GM12875 (cell line): ENCODE measurements around the gene BRD1.

Experiments used
- H3K4me3 ChIP-seq: one replicate; pipeline ENCODE4 v1.5.1; 2011; ENCODE audit warnings: low read depth, low read length, control low read depth
- TF ChIP-seq, protein P1 (sequence below): IDR thresholded peaks from 2 replicates; pipeline ENCODE4 v1.5.1; 2011; ENCODE audit warnings: low read depth, mild to moderate bottlenecking, control low read depth, inconsistent platforms, low read length, moderate library complexity, borderline replicate concordance; ENCODE audit not compliant: insufficient read depth

The BRD1 gene

GRCh38 chr22:49852898-49853894, 25.5 kb upstream of the BRD1 start, which contains the start of gene ZBED4:
Gene ZBED4 (plus strand): TSS chr22:49853844. CDS start chr22:49883663, 29,819 bp downstream.
- TF ChIP-seq, protein P1, sequence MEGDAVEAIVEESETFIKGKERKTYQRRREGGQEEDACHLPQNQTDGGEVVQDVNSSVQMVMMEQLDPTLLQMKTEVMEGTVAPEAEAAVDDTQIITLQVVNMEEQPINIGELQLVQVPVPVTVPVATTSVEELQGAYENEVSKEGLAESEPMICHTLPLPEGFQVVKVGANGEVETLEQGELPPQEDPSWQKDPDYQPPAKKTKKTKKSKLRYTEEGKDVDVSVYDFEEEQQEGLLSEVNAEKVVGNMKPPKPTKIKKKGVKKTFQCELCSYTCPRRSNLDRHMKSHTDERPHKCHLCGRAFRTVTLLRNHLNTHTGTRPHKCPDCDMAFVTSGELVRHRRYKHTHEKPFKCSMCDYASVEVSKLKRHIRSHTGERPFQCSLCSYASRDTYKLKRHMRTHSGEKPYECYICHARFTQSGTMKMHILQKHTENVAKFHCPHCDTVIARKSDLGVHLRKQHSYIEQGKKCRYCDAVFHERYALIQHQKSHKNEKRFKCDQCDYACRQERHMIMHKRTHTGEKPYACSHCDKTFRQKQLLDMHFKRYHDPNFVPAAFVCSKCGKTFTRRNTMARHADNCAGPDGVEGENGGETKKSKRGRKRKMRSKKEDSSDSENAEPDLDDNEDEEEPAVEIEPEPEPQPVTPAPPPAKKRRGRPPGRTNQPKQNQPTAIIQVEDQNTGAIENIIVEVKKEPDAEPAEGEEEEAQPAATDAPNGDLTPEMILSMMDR, result no peak

GRCh38 chr22:49852568-49852897, 24.9 kb upstream of the BRD1 start:
- H3K4me3 ChIP-seq, result peak overlapping the region; percentile 77

More at GRCh38 chr22:49852898-49853894, 25.5 kb upstream of the BRD1 start, which contains the start of gene ZBED4:
- H3K4me3 ChIP-seq, result peak within 1 kb of the TSS; percentile 77

- TF ChIP-seq, protein P1, result no peak
- no peak overlapping the region for H3K4me3 ChIP-seq
These were observed 23.5 kb upstream of the BRD1 start for GRCh38 chr22:49850959-49851802.

DNA sequence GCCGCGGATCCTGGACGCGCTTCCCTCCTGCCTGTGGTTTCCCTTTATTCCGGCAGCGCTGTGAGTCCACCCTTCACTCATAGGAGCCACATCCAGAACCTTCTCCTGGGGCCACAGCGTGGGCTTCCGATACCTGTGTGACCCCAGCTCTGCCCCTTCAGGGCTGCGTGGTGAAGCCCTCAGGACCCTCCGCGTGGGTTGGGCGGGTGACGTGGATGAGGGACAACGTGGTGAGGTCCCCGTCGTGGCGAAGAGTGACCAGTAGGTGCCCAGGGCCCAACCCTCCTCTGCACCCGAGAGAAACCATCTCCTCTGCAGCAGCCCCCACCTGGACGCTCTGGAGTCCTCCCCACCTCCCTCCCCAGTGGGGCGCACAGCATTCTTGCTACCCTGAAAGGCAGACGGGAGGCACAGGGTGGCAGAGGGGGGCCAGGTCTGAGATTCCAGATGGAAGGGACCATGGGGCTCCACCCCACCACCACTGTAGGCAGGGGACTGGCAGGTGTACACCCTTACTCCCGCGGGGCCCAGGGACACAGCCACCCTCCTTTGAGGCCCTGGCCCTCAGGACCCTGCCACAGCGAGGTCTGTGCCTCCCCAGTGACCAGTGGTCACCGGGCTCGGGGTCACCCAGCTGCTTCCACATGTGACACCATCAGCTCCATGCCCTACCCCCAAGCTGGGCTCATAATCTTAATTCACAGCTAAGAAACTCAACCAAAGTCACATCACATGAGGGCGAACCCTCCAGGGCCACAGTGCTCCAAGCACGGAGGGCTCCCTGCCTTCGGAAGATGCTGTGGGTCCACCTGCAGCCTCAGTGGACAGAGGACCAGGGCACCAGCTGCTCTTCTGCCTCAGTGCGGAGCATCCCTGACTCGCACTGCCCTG, 22.6 kb upstream of the BRD1 start:
- H3K4me3 ChIP-seq, result no peak overlapping the region
- TF ChIP-seq, protein P1, result no peak

DNA sequence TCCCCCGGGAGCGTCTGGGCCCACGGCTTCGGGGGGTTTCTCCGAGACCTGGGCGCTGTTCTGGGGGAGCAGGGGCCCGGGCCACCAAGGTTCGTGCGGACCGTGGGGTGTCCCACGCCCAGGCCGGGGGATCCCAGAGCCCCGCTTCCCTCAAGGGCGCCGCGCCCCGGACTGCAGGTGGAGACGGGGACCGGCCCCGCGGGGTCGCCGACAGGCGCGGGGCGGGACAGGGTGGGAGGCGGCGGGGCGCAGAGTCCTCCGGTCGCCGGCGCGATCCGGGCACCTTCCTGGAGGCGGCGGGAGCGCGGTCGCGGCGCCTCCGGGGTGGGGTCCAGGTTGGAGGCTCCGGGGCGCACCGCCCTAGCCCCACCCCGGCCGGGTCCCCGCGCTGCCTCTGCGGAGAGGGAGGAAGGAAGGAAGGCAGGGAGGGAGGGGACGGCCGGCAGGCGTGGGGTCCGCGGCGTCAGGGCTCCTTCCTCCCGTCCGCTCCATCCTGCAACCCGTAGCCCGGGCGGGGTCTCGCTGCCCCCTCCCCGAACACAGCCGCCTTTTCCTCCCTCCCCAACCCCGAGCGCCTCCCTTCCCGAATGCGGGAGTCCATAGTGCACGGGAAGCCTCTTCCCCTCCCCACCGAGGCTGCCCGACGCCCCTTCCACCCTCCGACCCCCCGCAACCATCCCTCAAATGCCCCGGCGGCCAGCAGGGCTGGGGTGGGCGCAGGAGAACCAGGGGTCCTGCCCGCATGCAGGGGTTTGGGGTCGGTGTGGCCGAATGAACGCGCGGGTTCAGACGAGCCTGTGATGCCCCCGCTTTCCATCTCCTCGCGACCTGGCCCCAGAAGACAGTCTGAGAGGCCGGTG, 21.7 kb upstream of the BRD1 start:
- TF ChIP-seq, protein P1, result no peak
- no peak overlapping the region for H3K4me3 ChIP-seq

- TF ChIP-seq, protein P1, result no peak
- H3K4me3 ChIP-seq, result no peak overlapping the region
These were observed 21.1 kb upstream of the BRD1 start for GRCh38 chr22:49848690-49849160.
